A549 (cell line): ENCODE data around the gene LPO. TPM values are rescaled to one million over a fixed set of nuclear protein-coding genes. Genes with fewer than 3 reads are reported as not detected.

Experiments used
- ATAC-seq, 2 experiments: fragments of 200-7000 bp in 1 of 2; fragments of >200 bp in 1 of 2; cut with Nextera tagmentation in 1 of 2; cut with Tn5 transposase in 1 of 2; 3 replicates each; pipeline versions ENCODE4 v1.8.0 to v1.9.1; 2018 to 2020; ENCODE audit warnings: mild to moderate bottlenecking in 1 of 2, moderate library complexity in 1 of 2
- CTCF ChIA-PET: fragments of 300-600 bp; sonication (Branson Sonifier 250); formaldehyde crosslinking; extraction: SDS; loops from one replicate; lab custom pipeline; 2021; ENCODE audit warnings: antibody characterized with exemption, inconsistent platforms; lab: Yijun Ruan, JAX
- POLR2A ChIA-PET: fragments of 350-600 bp; formaldehyde crosslinking; extraction: SDS; loops from one replicate; lab custom pipeline; 2021; ENCODE audit warnings: antibody characterized with exemption, inconsistent platforms; lab: Yijun Ruan, JAX
- DNase-seq, 2 experiments: peaks; one replicate each; pipeline versions ENCODE4 v3.0.0 to v3.0.0-alpha.2; 2011 to 2016; ENCODE audit warnings: low read depth in 1 of 2, low spot score in 1 of 2
- FAIRE-seq: peaks from 2 replicates; lab custom pipeline; 2011; peaks lifted over from hg19 to GRCh38; lab: Jason Lieb, UNC
- H3K27ac ChIP-seq, 2 experiments: fragments of >200 bp; sonication (Bioruptor Twin); formaldehyde crosslinking; 3 replicates each; pipeline ENCODE4 v1.5.1; 2016 to 2017
- H3K4me1 ChIP-seq: fragments of >200 bp; sonication (Bioruptor Twin); formaldehyde crosslinking; 3 replicates; pipeline ENCODE4 v1.6.1; 2016
- H3K4me2 ChIP-seq: fragments of >200 bp; sonication (Bioruptor Twin); formaldehyde crosslinking; 3 replicates; pipeline ENCODE4 v1.6.1; 2016
- H3K4me3 ChIP-seq: fragments of >200 bp; sonication (Bioruptor Twin); formaldehyde crosslinking; 3 replicates; pipeline ENCODE4 v1.5.1; 2016
- H3K9me3 ChIP-seq: fragments of >200 bp; sonication (Bioruptor Twin); formaldehyde crosslinking; 3 replicates; pipeline ENCODE4 v1.6.1; 2016
- CBX8 ChIP-seq: fragments of 200-600 bp; sonication (generic); IDR thresholded peaks from 2 replicates; pipeline ENCODE4 v1.6.1; 2016
- CHD4 ChIP-seq: fragments of 200-600 bp; sonication (generic); IDR thresholded peaks from 2 replicates; pipeline ENCODE4 v1.6.1; 2016; ENCODE audit warnings: antibody characterized with exemption, mild to moderate bottlenecking, borderline replicate concordance
- ESRRA ChIP-seq: fragments of 150-350 bp; IDR thresholded peaks from 2 replicates; pipeline ENCODE4 v1.6.1; 2014; ENCODE audit warnings: mild to moderate bottlenecking, low read length, borderline replicate concordance
- FOSB ChIP-seq: fragments of 250-450 bp; sonication (Bioruptor Pico); IDR thresholded peaks from 2 replicates; pipeline ENCODE4 v1.5.0; 2020; ENCODE audit warnings: mild to moderate bottlenecking, moderate library complexity
- FOSL2 ChIP-seq, 2 experiments: fragments of 450-650 bp in 1 of 2; fragments of >200 bp in 1 of 2; sonication (Bioruptor Twin) in 1 of 2; formaldehyde crosslinking; IDR thresholded peaks; 2 replicates each; pipeline versions ENCODE4 v1.5.0 to v1.6.1; 2016 to 2020; ENCODE audit warnings: mild to moderate bottlenecking in 1 of 2, moderate library complexity in 1 of 2
- HEYL ChIP-seq: fragments of 250-450 bp; sonication (Bioruptor Pico); IDR thresholded peaks from 2 replicates; pipeline ENCODE4 v1.8.0; 2021; ENCODE audit warnings: mild to moderate bottlenecking, moderate library complexity
- HOXA7 ChIP-seq: fragments of 250-450 bp; sonication (Bioruptor Pico); IDR thresholded peaks from 2 replicates; pipeline ENCODE4 v1.5.0; 2020; ENCODE audit warnings: mild to moderate bottlenecking, moderate library complexity
- HOXB5 ChIP-seq: fragments of 250-450 bp; sonication (Bioruptor Pico); IDR thresholded peaks from 2 replicates; pipeline ENCODE4 v1.5.0; 2020; ENCODE audit warnings: mild to moderate bottlenecking, moderate library complexity
- NFE2L2 ChIP-seq: fragments of 150-350 bp; conservative IDR thresholded peaks from 2 replicates; pipeline ENCODE4 v1.6.1; 2014; ENCODE audit warnings: low read length
- PHF8 ChIP-seq: fragments of 200-600 bp; sonication (generic); IDR thresholded peaks from 2 replicates; pipeline ENCODE4 v1.6.1; 2016; ENCODE audit warnings: low read depth, mild to moderate bottlenecking, antibody characterized with exemption, moderate library complexity, borderline replicate concordance
- POLR2A ChIP-seq: IDR thresholded peaks from 2 replicates; pipeline ENCODE4 v1.6.1; 2012; ENCODE audit warnings: mild to moderate bottlenecking, low read length
- RAD21 ChIP-seq, 2 experiments: fragments of >200 bp in 1 of 2; sonication (Bioruptor Twin) in 1 of 2; formaldehyde crosslinking in 1 of 2; IDR thresholded peaks in 1 of 2; conservative IDR thresholded peaks in 1 of 2; 2 replicates in 1 of 2; 3 replicates in 1 of 2; pipeline ENCODE4 v1.6.1; 2012 to 2018; ENCODE audit warnings: inconsistent platforms in 1 of 2
- SMC3 ChIP-seq: fragments of >200 bp; sonication (Bioruptor Twin); formaldehyde crosslinking; IDR thresholded peaks from 3 replicates; pipeline ENCODE4 v1.6.1; 2018; ENCODE audit warnings: inconsistent platforms
- WGBS: methylation state at CpG from one replicate; pipeline ENCODE4 v1.1.6; 2017; ENCODE audit errors: missing lambda C conversion rate; 5-methylcytosine and 5-hydroxymethylcytosine counted together
- polyA plus RNA-seq, 4 experiments: library from polyadenylated mRNA; depleted of rRNA in 3 of 4; stranded (reverse); fragments of >200 nt; fragmentation: RNase III in 1 of 4; extraction: RNeasy Plus Mini Kit Qiagen cat#74134 plus additional on column Dnase treatment in 1 of 4; gene quantifications; 2 replicates in 3 of 4; 3 replicates in 1 of 4; pipeline ENCODE4 v1.2.3, GENCODE V29; 2011 to 2017
- TF ChIP-seq, protein P1 (sequence below): fragments of >200 bp; sonication (Bioruptor Twin); formaldehyde crosslinking; IDR thresholded peaks from 3 replicates; pipeline ENCODE4 v1.5.1; 2016
- TF ChIP-seq, protein P2 (sequence below): fragments of 450-650 bp; IDR thresholded peaks from 2 replicates; pipeline ENCODE4 v1.6.1; 2014; ENCODE audit warnings: antibody characterized with exemption
- TF ChIP-seq, protein P3 (sequence below): IDR thresholded peaks from 2 replicates; pipeline ENCODE4 v1.6.1; 2012; ENCODE audit warnings: low read depth, borderline replicate concordance
- TF ChIP-seq, protein P4 (sequence below): fragments of 250-450 bp; sonication (Bioruptor Pico); IDR thresholded peaks from 2 replicates; pipeline ENCODE4 v1.5.0; 2020; ENCODE audit warnings: low read depth, mild to moderate bottlenecking, moderate library complexity

Gene LPO
- polyA plus RNA-seq, 2 of the 4 experiments (the other 2 are of a cell fraction), result not detected

DNA sequence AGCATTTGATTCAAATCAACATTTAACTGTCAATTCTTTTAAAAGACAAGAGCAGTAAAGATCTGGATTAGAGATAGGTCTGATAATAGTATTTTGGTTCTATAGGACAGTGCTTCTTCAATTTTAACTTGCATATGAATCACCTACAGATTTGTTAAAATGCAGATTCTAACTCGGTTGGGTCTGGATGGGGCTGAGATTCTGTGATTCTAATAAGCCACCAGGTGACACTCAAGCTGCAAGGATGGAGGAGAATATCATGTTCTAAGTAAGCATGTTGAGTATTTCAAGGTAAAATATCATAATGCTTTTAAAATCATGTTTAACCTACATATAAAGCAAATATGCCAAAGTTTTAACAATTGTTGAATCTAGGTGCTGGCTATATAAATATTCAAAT lies 74.4 kb downstream of the LPO start:
- TF ChIP-seq RAD21 (conservative IDR thresholded peaks at IDR 0.05 in 1 of 2, IDR thresholded peaks at IDR 0.05 in 1 of 2) (peak; percentile 46 to 50), HOXB5 (CRISPR knock-in tag) (no peak), ESRRA (no peak), SMC3 (peak; percentile 46)
- TF ChIP-seq, protein P1, sequence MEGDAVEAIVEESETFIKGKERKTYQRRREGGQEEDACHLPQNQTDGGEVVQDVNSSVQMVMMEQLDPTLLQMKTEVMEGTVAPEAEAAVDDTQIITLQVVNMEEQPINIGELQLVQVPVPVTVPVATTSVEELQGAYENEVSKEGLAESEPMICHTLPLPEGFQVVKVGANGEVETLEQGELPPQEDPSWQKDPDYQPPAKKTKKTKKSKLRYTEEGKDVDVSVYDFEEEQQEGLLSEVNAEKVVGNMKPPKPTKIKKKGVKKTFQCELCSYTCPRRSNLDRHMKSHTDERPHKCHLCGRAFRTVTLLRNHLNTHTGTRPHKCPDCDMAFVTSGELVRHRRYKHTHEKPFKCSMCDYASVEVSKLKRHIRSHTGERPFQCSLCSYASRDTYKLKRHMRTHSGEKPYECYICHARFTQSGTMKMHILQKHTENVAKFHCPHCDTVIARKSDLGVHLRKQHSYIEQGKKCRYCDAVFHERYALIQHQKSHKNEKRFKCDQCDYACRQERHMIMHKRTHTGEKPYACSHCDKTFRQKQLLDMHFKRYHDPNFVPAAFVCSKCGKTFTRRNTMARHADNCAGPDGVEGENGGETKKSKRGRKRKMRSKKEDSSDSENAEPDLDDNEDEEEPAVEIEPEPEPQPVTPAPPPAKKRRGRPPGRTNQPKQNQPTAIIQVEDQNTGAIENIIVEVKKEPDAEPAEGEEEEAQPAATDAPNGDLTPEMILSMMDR, result peak; percentile 38; the same call in 2 of the 3 replicates
- peak in 1 of 2 experiments; percentile 33 for DNase-seq
- 17% methylated on average over 1 of the region's 1 CpG for WGBS
- Histone ChIP-seq H3K4me2 (no peak overlapping the region), H3K27ac (no peak overlapping the region), H3K4me1 (peaks cover 4% of the 10 kb centered on the region; the same call in 2 of the 3 replicates), H3K4me3 (no peak overlapping the region), H3K9me3 (no peaks in the 10 kb centered on the region)
- ChIA-PET CTCF (interaction anchor here (0.9 to 19.5 kb wide), 9 partner anchors 9 to 144 kb away, joined by 3 to 315 read pairs (median 4); partner anchors contain the start of gene RNF43), POLR2A (interaction anchor here (1.2 kb wide), 1 partner anchor 39 kb away, joined by 3 read pairs; the partner anchor contains the start of gene SUPT4H1)
- no peak for FAIRE-seq
- ATAC-seq, result no peak

DNA sequence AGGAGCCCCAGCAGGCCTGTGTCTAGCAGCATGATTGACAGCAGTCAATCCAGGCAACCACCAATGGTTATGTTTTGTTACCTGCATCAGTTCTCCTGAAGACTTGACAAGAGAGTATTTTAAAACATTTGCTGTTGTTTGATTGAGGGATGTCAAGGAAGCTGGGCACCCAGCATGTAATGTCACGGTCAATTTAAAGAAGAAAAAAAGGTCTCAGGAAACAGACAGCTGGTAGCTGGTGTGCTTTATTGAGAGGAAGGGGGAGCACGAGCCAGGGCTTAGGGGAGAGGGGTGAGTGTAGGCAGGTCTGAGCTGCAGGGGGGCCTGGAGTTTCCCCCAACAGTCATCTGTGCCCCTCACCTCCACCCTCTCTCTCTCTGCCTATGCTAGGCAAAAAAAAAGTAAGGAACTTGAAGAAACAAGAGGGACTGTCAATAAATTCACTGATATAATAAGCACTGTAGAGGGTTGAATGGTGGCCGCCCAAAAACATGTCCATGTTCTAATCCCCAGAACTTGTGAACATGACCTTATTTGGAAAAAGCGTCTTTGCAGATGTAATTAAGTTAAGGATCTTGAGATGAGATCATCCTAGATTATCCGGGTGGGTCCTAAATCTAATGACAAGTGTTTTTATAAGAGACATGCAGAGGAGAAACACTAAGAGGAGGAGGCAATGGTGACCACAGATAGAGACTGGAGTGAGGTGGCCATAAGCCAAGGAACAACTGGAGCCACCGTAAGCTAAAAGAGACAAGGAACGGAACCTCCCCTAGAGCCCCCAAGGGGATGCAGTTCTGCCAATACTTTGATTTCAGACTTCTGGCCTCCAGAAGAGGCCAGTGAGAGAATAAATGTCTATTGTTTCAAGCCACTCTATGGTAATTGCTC lies 75.7 kb downstream of the LPO start:
- ChIA-PET CTCF (interaction anchor here (0.6 to 19.5 kb wide), 10 partner anchors 10 to 211 kb away, joined by 3 to 315 read pairs (median 6); partner anchors contain the start of gene RNF43), POLR2A (no interaction called here)
- 53% methylated on average over 7 of the region's 7 CpGs for WGBS
- Histone ChIP-seq H3K27ac (no peak overlapping the region), H3K4me3 (no peak overlapping the region), H3K9me3 (no peaks in the 10 kb centered on the region), H3K4me2 (no peak overlapping the region), H3K4me1 (peaks cover 6% of the 10 kb centered on the region; the same call in 2 of the 3 replicates)
- DNase-seq, result no peak
- FAIRE-seq, result no peak
- no peak for ATAC-seq
- TF ChIP-seq CBX8, result no peak
- no peak for TF ChIP-seq FOSL2 (IDR thresholded peaks at IDR 0.05)
- TF ChIP-seq FOSL2 (CRISPR knock-in tag; IDR thresholded peaks at IDR 0.05), result no peak
- TF ChIP-seq CHD4, result no peak
- TF ChIP-seq, protein P2, sequence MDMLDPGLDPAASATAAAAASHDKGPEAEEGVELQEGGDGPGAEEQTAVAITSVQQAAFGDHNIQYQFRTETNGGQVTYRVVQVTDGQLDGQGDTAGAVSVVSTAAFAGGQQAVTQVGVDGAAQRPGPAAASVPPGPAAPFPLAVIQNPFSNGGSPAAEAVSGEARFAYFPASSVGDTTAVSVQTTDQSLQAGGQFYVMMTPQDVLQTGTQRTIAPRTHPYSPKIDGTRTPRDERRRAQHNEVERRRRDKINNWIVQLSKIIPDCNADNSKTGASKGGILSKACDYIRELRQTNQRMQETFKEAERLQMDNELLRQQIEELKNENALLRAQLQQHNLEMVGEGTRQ, result no peak
- TF ChIP-seq, protein P3, sequence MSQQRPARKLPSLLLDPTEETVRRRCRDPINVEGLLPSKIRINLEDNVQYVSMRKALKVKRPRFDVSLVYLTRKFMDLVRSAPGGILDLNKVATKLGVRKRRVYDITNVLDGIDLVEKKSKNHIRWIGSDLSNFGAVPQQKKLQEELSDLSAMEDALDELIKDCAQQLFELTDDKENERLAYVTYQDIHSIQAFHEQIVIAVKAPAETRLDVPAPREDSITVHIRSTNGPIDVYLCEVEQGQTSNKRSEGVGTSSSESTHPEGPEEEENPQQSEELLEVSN, result no peak
- no peak for TF ChIP-seq POLR2A

DNA sequence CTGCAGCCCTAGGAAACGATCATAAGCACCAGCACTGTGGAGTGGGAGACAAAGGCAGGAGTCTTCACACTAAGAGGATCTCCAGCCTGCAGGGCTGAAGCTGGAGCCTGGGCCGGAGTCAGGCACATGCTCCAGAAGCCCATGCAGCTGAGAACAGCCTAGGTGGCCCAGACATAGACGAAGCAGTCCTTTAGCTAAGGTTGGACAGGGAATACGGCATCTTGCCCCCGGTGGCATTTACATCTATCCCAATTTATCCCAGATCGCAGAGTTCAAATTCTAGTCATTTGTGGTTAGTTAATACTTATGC lies 76.3 kb downstream of the LPO start:
- FAIRE-seq, result no peak
- no peak overlapping the region for H3K27ac ChIP-seq
- ChIA-PET POLR2A (no interaction called here), CTCF (interaction anchor here (0.7 to 19.5 kb wide), 9 partner anchors 11 to 135 kb away, joined by 3 to 315 read pairs (median 65); partner anchors contain the start of gene RNF43)
- no peak overlapping the region for H3K4me2 ChIP-seq
- ATAC-seq, result no peak
- no peak overlapping the region for H3K4me3 ChIP-seq
- peaks cover 6% of the 10 kb centered on the region; the same call in 2 of the 3 replicates for H3K4me1 ChIP-seq
- no peak for DNase-seq
- H3K9me3 ChIP-seq, result no peaks in the 10 kb centered on the region
- TF ChIP-seq NFE2L2, result no peak
- TF ChIP-seq PHF8, result no peak
- TF ChIP-seq, protein P4, sequence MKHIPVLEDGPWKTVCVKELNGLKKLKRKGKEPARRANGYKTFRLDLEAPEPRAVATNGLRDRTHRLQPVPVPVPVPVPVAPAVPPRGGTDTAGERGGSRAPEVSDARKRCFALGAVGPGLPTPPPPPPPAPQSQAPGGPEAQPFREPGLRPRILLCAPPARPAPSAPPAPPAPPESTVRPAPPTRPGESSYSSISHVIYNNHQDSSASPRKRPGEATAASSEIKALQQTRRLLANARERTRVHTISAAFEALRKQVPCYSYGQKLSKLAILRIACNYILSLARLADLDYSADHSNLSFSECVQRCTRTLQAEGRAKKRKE (CRISPR knock-in tag), result no peak
- TF ChIP-seq HOXA7 (CRISPR knock-in tag), result no peak
- no peak for TF ChIP-seq HEYL (CRISPR knock-in tag)
- TF ChIP-seq FOSB (CRISPR knock-in tag), result no peak
- WGBS, result 58% methylated on average over 6 of the region's 6 CpGs
